GM10266 (cell line): ENCODE results near the gene GALNT11.
"Not testable (repeated sequence)": the region's sequence is repeated elsewhere in the genome, so short reads cannot be mapped to it uniquely, and the experiment has no call there.

Experiments
- DNase-seq: peaks from one replicate; pipeline ENCODE4 v3.0.0; 2012; ENCODE audit errors: extremely low spot score
- TF ChIP-seq, protein P1 (sequence below): IDR thresholded peaks from 2 replicates; pipeline ENCODE4 v1.5.1; 2012; ENCODE audit warnings: mild to moderate bottlenecking, low read depth; ENCODE audit not compliant: control insufficient read depth, insufficient read depth; ENCODE audit errors: missing control alignments

GALNT11 gene

DNA sequence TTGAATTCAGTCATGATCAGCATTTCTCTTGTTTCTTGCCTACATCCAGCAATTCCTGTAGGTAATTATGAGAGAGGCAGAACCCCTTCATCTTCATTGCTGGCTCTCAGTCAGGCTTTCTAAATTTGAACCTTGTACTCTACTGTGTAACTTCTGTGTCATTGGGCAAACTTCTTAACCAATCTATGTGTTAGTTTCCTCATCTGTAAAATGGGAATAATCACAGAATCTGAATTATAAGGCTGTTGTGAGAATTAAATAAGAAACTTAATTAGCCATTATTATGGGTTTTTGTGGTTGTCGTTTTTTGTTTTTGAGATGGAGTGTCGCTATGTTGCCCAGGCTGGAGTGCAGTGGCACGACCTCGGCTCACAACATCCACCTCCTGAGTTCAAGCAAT, 11.5 kb upstream of the GALNT11 start:
- DNase-seq, result no peak
- TF ChIP-seq, protein P1, sequence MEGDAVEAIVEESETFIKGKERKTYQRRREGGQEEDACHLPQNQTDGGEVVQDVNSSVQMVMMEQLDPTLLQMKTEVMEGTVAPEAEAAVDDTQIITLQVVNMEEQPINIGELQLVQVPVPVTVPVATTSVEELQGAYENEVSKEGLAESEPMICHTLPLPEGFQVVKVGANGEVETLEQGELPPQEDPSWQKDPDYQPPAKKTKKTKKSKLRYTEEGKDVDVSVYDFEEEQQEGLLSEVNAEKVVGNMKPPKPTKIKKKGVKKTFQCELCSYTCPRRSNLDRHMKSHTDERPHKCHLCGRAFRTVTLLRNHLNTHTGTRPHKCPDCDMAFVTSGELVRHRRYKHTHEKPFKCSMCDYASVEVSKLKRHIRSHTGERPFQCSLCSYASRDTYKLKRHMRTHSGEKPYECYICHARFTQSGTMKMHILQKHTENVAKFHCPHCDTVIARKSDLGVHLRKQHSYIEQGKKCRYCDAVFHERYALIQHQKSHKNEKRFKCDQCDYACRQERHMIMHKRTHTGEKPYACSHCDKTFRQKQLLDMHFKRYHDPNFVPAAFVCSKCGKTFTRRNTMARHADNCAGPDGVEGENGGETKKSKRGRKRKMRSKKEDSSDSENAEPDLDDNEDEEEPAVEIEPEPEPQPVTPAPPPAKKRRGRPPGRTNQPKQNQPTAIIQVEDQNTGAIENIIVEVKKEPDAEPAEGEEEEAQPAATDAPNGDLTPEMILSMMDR, result no peak

DNA sequence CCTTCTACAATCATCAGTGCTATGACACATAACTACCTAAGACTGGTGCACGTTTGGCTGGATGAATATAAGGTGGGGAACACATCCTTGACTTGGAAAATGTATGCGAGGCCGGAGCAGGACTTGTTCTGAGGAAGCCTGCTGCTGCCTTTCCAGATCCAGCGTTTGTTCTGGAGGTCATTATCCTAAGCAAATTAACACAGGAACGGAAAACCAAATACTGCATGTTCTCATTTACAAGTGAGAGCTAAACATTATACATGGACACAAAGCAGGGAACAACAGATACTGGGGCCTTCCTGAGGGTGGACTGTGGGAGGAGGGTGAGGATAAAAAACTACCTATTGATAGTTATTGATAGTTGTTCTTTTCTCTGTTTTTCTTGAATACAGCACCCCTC, 10.8 kb upstream of the GALNT11 start:
- TF ChIP-seq, protein P1, result no peak
- DNase-seq, result no peak

DNA sequence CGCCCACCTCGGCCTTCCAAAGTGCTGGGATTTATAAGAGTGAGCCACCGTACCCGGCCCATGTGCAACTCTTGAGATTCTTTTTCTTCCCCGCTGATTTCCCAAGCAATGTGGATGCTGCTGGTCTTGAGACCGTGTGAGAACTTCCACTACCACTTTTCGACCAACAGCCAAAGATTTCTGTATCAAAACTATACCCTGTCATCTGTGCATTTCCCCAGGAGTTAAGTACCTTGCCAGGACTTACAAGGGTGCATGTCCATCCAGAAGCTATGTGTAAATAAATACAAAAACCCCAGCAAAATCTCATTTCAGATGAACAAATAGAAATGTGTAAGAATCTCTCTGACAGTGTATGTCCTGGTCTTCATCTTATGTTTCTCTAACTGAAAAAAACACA, 9.9 kb upstream of the GALNT11 start:
- TF ChIP-seq, protein P1, result no peak

DNA sequence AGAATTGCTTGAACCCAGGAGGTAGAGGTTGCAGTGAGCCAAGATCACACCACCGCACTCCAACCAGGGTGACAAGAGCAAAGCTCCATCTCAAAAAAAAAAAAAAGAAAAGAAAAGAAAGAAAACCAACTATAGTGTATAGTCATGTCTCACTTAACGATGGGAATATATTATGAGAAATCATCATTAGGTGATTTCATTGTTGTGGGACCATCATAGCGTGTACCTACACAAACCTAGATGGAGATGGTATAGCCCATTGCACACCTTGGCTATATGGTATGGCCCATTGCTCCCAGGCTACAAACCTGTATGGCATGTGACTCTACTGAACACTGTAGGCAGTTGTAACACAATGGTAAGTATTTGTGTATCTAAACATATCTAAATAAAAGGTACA, 8.5 kb upstream of the GALNT11 start:
- TF ChIP-seq, protein P1, result no peak
- no peak for DNase-seq

More for the DNA sequence above, 9.9 kb upstream of the GALNT11 start:
- no peak for DNase-seq

DNA sequence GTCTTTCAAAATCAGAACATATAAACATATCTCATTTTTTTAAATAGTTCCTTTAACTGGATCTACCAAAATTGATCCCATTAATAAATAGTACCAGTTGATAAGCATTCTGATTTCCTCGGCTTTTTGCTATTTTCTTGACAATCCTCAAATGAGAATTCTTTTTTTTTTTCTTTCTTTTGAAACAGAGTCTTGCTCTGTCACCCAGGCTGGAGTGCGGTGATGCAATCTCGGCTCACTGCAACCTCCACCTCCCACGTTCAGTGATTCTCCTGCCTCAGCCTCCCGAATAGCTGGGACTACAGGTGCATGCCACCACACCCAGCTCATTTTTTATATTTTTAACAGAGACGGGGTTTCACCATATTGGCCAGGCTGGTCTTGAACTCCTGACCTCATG, 7.8 kb upstream of the GALNT11 start:
- not testable (repeated sequence) for DNase-seq

DNA sequence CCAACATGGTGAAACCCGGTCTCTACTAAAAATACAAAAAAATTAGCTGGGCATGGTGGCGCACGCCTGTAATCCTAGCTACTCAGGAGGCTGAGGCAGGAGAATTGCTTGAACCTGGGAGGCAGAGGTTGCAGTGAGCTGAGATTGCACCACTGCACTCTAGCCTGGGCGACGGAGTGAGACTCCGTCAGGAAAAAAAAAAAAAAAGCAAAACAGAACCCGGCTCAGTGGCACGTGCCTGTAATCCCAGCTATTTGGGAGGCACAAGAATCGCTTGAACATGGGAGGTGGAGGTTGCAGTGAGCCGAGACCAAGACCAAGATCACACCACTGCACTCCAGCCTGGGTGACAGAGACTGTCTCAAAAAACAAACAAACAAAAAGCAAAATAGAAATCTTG, 3.7 kb upstream of the GALNT11 start:
- not testable (repeated sequence) for DNase-seq

DNA sequence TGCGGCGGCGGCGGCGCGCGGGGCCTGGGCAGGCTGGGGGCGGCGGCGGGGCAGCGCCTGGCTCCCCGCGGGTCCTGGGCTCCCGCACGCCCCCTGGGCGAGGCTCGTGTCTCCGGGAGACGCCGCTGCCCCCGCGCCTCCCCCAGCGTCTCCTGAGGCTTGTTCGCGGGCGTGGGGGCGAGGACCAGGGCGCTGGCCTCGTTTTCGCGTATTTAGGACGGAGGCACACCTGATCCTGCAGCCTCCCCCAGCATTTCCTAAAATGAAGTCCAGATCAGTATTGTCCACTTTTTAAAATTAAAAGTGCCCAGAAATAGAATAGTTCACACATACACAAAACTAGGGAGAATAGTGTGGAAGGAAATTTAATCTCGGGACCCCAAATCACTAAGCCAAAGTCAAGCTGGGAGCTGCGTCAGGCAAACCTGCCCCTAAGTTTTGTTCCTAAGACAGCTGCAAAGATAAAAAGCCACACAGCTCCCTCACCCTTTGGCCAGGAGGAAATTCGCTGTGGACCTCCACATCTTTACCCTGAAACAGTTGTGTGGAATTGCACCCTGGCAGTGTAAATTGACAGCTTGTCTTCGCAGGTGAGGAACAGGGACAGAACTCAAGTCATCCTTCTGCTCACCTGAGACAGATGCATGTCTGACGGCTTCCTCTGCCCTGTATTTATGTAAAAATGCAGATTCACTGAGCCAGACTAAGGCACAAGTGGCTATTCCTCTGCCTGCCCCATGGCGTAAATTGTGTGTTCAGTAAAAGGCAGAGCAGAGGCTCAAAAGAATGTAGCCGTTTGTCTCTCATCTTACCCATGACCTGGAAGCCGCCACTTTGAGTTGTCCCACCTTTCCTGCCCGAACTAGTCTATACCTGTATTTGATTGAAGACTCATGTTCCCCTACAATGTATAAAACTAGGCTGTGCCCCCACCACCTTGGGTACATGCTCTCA, 740 bp downstream of the GALNT11 start:
- TF ChIP-seq, protein P1, result no peak
- peak; percentile 24 for DNase-seq

DNA sequence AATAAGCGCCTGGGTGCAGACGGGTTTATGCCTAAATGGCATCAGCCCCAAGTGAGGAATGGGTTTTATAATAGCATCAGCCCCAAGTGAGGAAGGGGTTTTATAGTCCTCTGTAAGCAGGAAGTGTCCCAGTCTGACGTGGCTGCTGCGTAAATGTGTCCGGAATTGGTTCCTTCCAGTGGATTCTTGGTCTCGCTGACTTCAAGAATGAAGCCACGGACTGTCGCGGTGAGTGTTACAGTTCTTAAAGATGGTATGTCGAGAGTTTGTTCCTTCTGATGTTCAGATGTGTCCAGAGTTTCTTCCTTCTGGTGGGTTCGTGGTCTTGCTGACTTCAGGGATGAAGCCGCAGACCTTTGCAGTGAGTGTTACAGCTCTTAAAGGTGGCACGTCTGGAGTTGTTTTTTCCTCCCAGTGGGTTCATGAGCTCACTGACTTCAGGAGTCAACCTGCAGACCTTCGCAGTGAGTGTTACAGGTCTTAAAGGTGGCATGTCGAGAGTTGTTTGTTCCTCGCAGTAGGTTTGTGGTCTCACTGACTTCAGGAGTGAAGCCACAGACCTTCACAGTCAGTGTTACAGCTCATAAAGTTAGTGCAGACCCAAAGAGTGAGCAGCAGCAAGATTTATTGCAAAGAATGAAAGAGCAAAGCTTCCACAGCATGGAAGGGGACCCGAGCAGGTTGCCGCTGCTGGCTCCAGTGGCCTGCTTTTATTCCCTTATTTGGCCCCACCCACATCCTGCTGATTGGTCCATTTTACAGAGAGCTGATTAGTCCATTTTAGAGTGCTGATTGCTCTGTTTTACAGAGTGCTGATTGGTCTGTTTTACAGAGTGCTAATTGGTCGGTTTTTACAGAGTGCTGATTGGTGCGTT, 2.3 kb downstream of the GALNT11 start:
- not testable (repeated sequence) for DNase-seq
